NAMALWA (cell line): ENCODE measurements around the gene STARD13.

Experiments used
- DNase-seq: peaks from one replicate; pipeline ENCODE4 v3.0.0-alpha.2; 2015; ENCODE audit warnings: low spot score

STARD13 gene

GRCh38 chr13:33111414-33112110 is 174.0 kb downstream of the STARD13 start:
- no peak for DNase-seq

- peak; percentile 81 for DNase-seq
Measured at GRCh38 chr13:33110713-33111413, 174.7 kb downstream of the STARD13 start.

GRCh38 chr13:33110386-33110712 is 175.2 kb downstream of the STARD13 start:
- DNase-seq = no peak

DNA sequence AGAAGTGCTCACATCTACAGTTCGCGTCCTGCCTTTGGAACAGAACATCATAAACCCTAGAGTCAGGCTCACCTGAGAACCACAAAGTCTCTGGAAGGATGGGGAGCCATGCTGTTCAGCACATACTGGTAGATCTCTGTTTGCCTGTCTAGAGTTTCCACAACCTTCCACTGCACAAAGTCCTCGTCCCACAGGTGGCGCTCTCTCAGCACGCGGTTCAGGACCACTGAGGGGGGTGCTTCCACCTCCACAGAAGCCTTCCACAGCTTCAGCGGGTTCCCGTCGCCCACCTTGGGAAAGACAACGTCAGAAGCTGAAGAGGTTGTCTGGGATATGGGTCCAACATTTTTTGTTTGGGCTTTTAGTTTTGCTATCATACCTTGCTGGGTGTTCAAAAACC is 175.8 kb downstream of the STARD13 start:
- DNase-seq = peak; percentile 55

DNA sequence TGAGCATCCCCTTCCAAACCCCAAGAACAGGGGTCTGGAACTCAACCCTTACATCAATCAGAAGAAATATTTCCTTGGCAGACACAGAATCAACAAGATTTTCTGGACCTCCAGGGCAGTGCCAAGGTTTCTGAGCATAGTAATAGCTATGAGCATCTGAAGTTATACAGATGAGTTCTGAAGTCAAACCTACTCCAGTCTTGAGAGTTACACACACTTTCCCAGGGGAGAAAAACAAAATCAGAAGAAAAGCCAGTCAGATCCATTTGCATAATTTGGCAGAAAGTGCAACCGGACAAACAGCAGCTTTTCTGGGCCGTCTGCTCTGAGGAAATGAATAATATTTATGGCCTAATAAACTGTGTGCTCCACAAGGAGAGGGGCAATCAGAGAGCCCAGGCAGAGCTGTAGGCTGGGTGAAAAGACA is 176.3 kb downstream of the STARD13 start:
- DNase-seq = peak; percentile 45

DNA sequence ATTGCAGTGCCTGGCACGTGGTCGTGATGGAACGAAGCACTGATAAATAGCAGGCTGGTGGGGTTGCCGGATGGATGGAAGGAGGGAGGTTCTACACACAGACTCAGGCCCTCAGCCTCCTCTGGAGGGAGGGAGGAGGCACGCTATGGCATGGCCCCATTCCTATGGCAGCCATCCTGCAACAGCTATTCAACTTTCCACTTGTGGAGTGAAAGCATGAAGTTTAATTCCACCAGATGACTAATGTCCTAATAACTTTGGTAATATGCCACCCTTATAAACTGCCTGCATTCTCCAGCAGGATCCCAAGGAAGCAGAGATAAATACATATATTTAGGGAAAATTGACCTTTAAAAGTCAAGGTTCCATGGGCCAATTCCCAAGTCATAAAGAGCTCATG is 176.9 kb downstream of the STARD13 start:
- DNase-seq = no peak

DNA sequence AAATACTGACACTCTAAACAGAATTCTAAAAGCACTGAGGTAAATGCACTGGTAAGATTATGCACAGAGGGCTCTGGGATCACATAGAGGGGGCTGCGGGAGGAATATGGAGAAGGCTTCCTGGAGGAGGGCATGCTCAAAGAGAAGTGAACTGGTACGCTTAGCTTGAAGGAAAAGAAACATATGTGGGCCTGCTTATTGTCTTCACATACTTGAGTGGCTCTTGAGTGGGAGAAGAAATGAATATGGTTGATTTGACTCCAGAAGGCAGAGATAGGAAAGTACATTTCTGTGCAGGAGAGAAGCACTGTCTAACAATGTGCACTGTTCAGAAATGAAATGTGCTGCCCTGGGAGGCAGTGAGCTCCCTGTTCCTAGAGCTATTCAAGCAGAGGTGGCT is 178.2 kb downstream of the STARD13 start:
- DNase-seq = no peak

GRCh38 chr13:33106656-33107360 is 178.7 kb downstream of the STARD13 start:
- peak; percentile 21 for DNase-seq

GRCh38 chr13:33105387-33106005 is 180.1 kb downstream of the STARD13 start:
- DNase-seq = peak; percentile 27

- DNase-seq = no peak
Measured at GRCh38 chr13:33103457-33103856, 182.1 kb downstream of the STARD13 start.

GRCh38 chr13:33101835-33102234 is 183.7 kb downstream of the STARD13 start:
- no peak for DNase-seq

GRCh38 chr13:33100886-33101285 is 184.7 kb downstream of the STARD13 start:
- no peak for DNase-seq

DNA sequence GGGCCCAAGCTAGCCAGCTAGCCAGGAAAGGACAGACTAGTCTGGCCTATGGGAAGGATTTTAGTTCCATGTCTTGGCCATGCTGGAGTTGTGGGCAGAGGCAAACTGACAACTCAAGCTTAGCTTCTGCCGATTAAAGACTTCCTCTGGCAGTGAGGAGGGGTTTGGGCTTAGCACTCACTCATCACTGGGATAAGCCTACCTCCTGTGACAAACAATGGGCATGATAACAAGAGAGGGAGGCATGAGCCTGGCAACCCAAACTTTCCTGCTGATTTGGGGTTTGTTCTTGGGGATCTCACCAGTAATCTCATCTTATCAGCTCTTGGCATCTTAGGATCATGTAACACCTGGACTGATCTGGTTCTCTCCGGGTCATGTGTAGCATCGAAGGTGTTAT is 185.7 kb downstream of the STARD13 start:
- no peak for DNase-seq

DNA sequence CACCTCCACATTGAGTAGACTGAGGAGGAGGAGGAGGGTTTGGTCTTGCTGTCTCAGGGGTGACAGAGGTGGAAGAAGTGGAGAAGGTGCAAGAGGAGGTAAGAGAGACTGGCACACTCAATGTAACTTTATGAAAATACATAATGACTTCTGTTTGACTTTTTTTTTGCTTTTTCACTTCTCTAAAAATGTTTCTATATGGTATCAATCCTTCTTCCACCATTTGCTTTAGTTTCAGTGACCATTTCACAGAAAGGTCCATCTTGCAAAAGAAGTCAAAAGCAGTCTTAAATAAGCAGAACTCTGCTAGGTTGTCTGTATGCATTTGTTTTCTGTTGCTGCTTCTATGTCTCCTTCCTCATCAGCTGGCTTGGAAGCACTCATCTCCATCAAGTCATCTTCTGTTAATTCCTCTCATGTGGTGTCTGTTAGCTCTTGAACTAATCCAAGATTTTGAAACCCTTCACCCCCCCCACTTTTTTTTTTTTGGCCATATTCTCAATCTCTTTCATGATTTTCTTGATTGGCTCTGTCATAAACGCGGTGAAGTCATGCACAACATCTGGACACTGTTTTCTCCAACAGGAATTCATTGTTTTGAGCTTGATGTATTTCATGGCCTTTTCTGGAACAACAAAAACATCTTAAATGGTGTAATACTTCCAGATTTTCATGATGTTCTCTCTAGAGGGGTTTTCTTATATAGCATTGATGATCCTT is 188.5 kb downstream of the STARD13 start:
- DNase-seq = no peak

GRCh38 chr13:33092073-33092987 is 193.2 kb downstream of the STARD13 start:
- no peak for DNase-seq

DNA sequence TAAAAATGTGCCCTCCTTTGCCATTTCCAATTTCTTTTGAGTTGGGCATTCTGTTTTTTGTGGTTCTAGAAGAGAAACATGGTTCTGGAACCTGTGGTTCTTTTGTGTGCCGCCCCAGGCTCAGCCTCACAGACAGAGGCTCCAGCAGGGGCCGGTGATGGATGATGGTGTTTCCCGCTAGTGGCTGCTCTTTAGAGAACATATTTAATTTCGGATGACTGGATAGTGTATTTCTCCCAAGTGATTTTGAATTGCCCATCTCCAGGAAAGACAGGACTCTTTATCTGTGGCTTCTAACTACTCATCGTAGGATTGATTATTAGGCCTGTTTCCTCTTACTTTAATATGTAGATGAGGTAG is 194.2 kb downstream of the STARD13 start:
- no peak for DNase-seq

- no peak for DNase-seq
Measured at GRCh38 chr13:33090755-33091414, 194.7 kb downstream of the STARD13 start.

DNA sequence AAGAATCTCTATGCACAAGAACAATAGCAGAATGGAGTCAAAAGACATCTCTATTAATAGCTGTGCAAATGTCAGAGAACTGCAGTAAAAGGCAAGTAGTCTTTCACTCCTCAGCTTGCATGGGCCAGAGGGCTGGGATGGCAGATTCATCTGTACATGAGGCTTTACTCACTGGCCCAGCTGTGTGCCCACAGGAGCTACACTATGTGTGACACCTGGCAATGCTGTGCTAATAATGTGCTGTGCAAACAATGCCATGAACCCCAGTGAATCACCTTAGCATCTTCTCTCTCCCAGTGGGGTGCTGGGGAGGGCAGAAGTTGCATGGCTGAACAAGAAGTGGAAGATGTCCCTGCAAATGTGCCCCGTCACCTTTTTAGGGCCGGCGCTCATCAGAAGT is 196.2 kb downstream of the STARD13 start:
- DNase-seq = no peak

GRCh38 chr13:33087790-33088189 is 197.8 kb downstream of the STARD13 start:
- DNase-seq = no peak

DNA sequence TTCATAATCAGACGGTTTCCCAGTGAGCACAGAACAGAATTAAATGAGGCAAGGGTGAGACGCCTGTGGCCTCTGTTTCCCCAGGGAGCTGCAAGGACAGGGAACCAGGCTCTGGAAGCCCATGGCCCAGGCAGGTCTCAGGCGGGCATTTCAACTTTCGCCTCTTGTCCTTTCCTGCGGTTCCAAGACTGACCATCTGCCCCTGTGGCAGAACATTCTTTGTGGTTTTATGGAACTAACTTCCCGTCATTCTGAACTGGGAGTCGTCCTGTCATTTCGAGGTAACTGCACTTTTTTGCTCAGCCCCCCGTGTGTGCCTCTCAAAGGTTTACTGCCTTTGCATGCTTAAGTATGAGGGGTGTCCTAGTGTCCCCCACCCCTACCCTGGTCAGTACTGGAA is 198.5 kb downstream of the STARD13 start:
- no peak for DNase-seq

DNA sequence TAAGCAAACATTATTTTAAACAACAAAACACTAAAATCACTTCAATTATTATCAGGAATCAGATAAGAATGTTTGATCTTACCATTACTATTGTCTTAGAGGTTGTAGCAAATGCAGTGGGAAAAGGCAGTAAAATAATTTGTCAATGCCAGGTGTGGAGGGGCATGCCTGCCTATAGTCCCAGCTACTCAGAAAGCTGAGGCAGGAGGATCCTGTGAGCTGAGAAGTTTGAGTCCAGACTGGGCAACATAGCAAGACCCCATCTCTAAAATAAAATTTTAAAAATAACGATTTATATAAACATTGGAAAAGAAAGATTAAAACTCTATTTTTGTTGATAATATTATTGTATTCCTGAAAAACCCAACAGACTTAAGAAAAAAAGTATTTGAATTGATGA is 202.5 kb downstream of the STARD13 start:
- no peak for DNase-seq
